ENCODE results near the gene ZNF117. TPM values are rescaled to one million over a fixed set of nuclear protein-coding genes. Genes with fewer than 3 reads are reported as not detected.
A peak's percentile ranks its signal among the peaks of the same experiment; 100 is the strongest.
"Not testable (repeated sequence)": the region's sequence is repeated elsewhere in the genome, so short reads cannot be mapped to it uniquely, and the experiment has no call there.

Gene ZNF117
- total RNA-seq (2014; rRNA removed; shearing (Covaris generic)) = 7.9 and 9.2 TPM in 2 replicates

DNA sequence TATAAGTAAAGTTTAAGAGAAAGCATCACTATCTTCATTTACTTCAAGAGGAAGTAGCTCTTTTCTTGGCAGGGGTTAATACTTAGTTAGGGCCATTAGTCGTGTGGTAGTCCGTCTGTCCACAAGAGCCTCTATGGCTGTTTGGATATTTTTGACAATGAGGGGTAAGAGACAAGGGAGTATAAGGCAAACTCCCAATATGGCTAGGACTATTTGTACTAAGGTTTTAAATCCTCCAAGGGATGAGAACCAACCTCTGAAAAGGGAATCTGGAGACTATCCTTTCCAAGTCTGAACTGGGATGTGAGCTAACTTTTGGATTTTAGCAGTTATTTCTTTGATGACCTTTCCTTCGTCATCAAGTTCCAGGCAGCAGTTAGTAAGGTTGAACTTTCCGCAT lies at the start of gene ZNF117:
Gene ZNF117, minus strand, starts transcription at position 101 of the 400 bp plus-strand sequence.
- DNase-seq (ENCODE audit: low spot score) = no peak

DNA sequence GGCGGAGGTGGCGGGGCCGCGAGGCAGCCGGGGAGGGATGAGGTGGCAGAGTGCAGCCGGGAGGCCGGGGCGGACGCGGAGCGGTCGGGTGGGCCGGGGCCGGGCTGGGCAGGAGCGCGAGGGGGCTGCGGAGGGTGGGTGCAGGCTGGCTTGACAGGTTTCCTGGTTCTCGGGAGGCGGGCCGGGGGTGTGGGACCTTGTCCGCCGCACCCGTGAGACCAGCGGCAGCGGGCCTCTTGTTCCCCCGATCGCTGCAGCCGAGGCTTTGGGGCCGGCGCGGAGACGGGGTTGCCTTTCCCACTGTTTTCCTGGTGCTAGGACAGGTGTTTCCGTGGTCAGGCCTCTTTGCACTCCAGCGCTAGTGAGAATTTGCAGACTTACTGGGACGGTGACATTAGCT lies 47.9 kb upstream of the ZNF117 start:
- DNase-seq (ENCODE audit: low spot score) = peak; percentile 37

DNA sequence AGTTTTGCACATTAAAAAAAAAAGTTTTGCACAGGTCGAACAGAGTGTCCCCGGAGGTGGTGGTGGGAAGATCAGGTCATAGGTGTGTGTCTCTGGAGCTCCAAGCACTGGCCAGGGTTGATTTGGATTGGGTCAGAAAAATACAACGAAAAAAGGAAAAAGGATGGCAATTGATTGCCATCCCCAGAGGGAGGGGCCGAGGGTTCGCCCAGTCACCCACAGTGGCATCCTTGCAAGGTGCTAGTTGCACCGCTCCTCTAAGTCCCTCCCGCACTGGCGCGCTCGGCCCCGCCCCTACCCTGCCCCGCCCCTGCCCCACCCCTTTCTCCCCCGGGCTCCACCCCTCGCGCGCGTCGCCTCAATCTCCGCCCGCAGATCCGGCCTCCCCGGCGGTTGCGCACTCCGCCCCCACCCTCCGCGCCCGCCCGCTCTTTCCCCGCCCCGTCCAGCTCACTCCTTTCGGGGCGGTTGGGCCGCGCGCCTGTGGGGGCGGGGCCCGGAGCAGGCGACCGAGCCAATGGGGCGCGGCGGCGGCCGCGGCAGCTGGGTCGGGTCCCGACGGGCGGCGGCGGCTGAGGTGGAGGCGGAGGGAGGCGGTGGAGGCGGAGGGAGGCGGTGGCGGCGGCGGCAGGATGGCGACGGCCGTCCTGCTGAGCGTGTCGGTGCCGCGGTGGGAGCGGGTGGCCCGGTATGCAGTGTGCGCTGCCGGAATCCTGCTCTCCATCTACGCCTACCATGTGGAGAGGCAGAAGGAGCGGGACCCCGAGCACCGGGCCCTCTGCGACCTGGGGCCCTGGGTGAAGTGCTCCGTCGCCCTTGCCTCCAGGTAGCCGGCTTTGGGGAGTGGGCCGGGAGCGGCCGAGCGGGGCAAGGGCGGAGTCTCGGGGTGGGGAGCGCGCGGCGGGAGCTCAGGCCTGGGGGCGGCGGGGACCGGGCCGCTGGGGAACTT lies 47.2 kb upstream of the ZNF117 start:
- peak; percentile 83 for DNase-seq (ENCODE audit: low spot score)

DNA sequence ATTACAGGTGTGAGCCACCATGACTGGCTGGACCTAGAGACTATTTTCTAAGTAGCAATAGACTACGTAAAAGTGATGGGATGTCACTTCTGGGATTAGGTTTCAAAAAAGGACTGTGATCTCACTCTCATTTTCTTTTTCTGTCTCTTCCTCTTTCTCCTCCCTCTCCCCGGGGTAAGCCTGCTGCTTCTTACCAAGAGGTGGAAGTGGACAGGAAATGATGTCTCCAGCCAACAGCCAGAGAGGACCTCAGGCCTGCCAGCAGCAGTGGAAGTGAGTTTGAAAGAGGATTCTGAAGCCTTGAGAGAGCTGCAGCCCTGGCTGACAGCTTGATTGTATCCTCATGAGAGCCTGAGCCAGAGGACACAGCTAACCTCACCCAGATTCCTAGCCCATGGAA lies 45.7 kb upstream of the ZNF117 start:
- DNase-seq (ENCODE audit: low spot score) = not testable (repeated sequence)

DNA sequence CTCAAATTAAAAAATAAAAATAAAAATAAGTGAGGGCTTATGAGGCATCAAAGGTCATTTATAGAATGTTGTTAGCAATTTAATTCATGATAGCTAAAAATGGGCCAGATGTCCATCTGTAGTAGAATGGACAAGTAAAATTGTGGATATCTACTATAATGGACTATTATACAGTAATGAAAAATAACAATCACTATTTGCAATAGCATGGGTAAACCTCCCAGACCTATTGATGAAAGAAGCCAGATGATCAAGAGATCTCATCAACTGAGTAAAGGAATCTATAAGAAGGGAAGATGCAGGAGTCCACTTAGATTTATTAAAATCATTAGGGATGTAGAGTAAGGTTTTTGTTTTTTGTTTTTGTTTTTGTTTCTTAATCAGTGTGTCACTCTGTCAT lies 44.6 kb upstream of the ZNF117 start:
- DNase-seq (ENCODE audit: low spot score) = not testable (repeated sequence)

DNA sequence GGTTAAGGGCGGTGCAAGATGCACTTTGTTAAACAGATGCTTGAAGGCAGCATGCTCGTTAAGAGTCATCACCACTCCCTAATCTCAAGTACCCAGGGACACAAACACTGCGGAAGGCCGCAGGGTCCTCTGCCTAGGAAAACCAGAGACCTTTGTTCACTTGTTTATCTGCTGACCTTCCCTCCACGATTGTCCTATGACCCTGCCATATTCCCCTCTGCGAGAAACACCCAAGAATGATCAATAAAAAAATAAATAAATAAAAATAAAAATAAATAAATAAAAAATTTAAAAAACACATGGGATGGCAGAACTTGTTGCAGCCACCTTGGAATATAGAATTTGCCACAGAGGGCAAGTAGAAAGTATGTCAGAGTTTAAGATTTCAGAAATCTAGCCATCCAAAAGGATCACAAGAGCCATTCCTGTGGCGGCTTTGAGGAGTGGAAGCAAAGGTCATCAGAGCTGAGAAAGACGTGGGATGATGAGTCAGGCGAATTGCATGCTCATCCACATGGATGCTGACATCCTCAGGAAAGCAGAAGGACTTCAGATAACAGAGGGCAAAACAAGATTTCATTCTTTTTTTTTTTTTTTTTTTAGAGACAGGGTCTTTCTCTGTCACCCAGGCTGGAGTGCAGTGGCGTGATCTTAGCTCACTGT lies 43.4 kb upstream of the ZNF117 start:
- peak; percentile 63 for DNase-seq (ENCODE audit: low spot score)

DNA sequence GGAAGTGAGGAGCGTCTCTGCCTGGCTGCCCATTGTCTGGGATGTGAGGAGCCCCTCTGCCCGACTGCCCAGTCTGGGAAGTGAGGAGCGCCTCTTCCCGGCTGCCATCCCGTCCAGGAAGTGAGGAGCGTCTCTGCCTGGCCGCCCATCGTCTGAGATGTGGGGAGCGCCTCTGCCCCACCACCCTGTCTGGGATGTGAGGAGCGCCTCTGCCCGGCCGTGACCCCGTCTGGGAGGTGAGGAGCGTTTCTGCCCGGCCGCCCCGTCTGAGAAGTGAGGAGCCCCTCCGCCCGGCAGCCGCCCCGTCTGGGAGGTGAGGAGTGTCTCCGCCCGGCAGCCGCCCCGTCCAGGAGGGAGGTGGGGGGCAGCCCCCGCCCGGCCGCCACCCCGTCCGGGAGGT lies 42.6 kb upstream of the ZNF117 start:
- DNase-seq (ENCODE audit: low spot score) = not testable (repeated sequence)

DNA sequence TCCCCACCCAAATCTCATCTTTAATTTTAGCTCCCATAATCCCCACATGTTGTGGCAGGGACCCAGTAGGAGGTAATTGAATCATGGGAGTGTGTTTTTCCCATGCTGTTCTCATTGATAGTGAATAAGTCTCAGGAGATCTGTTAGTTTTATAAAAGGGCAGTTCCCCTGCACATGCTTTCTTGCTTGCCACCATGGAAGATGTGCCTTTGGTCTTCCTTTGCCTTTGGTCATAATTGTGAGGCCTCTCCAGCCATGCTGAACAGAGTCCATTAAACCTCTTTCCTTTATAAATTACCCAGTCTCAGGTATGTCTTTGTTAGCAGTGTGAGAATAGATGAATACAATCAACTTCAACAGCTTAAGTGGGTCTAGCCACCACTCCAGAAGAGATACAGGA lies 34.2 kb upstream of the ZNF117 start:
- not testable (repeated sequence) for DNase-seq (ENCODE audit: low spot score)

DNA sequence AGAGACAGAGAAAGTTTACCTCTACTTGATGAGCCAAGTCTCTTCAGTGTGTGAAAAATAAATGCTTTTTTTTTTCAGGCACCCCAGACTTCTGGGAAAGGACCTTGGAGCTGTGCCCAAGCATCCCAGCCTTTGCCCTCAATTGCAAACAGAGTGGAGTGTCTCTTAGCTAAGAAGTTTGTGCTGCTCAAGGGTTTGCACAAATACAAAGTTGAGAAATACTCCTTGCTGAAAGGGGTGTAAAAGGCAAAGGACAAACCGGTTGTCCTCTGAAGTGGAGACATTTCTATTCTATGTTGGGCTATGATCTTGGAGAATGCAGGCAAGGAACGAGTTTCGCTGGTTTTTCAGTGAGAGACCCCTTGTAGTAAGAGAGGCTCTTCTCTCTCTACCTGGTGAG lies 30.1 kb upstream of the ZNF117 start:
- not testable (repeated sequence) for DNase-seq (ENCODE audit: low spot score)

DNA sequence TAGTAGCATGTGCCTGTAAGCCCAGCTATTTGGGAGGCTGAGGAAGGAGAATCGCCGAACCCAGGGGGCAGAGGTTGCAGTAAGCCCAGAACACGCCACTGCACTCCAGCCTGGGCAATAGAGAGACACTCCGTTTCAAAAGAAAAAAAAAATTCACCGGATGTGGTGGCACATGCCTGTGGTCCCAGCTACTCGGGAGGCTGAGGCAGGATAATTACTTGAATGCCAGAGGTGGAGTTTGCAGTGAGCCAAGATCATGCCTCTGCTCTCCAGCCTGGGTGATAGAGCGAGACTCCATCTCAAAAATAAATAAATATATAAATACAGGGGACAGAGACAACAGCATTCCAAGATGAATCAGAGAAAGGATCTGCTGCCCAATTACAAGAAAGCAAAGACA lies 19.0 kb upstream of the ZNF117 start:
- not testable (repeated sequence) for DNase-seq (ENCODE audit: low spot score)

DNA sequence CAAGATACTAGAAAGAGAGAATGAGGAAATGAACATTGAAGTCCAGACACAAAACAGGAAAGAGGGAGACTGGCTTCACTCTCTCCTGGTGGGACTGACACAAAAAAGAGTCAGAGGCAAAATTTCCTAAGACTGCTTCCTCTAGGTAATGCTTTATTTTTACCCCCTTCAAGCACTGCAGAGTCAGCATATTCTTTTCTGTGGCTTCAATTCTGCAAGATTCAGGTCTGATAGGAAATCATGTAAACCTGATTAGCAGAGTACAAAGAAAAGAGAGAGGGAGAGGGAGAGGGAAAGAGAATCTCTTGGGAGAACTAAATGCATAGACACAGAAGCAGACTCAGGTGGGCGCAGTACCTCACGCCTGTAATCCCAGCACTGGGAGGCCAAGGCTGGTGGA lies 18.6 kb upstream of the ZNF117 start:
- not testable (repeated sequence) for DNase-seq (ENCODE audit: low spot score)

DNA sequence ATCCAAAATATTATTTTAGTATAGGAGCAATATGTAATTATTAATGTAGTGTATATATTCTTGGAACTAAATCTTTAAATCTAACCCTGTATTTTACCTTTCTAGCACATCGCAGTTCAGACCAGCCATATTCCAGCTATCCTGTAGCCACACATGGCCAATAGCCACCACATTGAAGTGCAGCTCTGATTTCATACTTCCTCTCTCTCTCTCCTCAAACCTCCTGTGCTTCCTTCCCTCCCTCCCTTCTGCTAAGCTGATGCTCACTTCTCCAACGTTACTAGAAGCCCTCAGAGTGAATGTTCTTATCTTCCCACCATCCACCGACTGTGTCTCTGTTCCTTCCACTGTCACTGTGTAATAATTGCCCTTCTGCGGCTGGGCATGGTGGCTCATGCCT lies 16.2 kb upstream of the ZNF117 start:
- not testable (repeated sequence) for DNase-seq (ENCODE audit: low spot score)

DNA sequence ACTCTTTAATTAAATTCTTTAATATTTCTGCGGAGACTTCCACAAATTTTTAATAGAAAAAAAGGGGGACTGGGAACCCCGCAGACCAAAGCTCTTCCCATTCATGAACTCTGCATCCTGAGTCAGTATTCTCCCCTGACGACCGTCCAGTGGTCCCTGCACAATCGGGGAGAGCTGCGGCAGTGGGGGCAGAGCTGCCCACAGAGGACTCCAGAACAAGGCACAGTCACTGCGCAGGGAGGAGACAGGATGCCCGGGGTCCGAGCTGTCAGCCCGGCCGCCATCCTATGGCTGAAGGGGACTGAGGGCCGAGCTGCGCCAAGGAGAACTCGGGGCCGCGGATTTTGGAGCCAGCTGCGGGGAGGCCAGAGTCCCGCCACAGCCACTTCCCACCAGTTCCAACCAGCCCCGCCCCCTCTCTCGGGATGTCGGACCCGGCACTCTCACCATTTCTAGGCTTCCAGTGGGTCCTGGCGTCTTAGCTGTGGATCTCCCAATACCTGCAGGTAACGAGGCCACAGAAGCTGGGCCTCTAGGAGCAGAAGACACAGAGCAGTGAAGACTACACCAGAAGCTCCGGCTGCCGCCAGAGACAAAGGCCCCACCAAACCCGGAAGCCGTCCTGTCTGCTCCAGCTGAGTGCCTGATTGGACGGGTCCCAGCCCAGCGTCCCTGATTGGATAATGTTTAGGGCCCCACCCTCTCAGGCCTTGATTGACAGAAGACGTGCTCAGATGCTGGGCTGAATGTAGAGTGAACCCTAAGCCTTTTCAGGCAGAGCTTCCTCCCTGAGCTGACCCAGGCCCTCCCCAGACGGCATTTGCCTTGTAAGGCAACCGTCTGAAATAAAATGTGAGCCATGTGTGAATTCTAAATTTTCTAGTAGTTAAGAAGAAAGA lies 15.5 kb upstream of the ZNF117 start, which contains the start of gene ERV3-1:
Gene ERV3-1, minus strand, starts transcription at position 594 of the 899 bp plus-strand sequence. CDS start 13,661 bp downstream, outside the sequence.
- DNase-seq (ENCODE audit: low spot score) = peak; percentile 98

DNA sequence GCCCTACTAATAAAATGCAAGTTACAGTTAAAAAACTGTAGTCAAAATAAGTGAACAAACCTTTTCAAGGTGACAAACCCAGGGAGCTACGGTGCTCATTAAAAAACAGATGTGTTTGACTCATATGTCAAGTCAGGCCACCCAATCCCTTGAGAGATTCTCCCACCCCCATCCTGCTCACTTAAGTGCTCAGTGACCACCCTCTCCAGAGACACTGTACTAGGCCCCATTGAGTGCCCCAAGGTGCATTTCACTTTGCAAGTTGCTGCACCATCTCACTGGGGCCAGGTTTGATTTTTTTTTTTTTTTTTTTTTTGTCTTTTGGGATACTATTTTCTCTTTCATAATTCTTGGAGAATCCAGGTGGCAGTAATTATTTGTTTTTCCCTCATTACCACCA lies 13.7 kb upstream of the ZNF117 start:
- no peak for DNase-seq (ENCODE audit: low spot score)

DNA sequence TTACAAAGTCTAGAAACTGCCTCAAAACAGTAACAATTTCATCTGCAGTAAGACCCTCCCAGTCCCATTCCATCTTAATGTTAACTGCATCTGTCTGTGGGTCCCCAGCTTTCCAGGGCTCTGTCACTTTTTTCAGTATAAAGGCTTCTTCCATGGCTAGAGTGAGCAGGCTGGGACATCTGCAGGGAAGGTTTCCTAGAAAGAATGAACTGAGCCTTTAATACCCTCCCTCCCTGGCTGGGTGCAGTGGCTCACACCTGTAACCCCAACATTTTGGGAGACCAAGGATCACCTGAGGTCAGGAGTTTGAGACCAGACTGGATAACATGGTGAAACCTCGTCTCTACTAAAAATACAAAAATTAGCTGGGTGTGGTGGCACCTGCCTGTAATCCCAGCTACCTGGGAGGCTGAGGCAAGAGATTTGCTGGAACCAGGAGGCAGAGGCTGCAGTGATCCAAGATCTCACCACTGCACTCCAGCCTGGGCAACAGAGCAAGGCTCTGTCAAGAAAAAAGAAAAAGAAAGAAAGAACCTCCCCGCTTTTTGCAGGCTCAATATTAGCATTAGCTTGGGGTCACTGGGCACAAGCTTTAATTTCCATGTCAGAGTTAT lies 12.2 kb upstream of the ZNF117 start:
- no peak for DNase-seq (ENCODE audit: low spot score)

DNA sequence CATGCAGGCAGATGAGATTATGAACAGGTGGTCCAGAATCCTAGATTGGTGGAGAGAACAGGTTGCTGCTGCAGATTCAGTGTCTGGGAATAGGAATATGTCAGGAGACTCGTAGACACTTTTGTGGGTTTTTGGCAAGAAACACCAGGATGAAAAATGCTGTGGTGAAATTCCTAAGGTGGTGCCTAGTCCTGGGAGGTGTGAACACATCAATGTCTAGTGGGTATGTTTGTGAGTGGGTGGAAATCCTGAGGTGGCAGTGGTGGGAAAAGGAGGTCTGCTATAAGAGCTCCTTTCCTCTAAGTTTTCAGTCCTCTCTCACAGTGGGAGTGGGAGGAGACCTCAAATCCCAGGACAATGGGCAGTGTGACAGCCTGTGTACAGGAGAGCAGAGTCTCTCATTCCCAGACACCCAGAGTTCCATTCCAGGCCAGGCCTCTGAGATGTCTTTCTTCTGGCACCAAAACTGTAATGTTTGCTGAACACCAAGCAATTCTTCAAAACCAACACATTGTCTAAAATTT lies 10.5 kb upstream of the ZNF117 start:
- DNase-seq (ENCODE audit: low spot score) = no peak

DNA sequence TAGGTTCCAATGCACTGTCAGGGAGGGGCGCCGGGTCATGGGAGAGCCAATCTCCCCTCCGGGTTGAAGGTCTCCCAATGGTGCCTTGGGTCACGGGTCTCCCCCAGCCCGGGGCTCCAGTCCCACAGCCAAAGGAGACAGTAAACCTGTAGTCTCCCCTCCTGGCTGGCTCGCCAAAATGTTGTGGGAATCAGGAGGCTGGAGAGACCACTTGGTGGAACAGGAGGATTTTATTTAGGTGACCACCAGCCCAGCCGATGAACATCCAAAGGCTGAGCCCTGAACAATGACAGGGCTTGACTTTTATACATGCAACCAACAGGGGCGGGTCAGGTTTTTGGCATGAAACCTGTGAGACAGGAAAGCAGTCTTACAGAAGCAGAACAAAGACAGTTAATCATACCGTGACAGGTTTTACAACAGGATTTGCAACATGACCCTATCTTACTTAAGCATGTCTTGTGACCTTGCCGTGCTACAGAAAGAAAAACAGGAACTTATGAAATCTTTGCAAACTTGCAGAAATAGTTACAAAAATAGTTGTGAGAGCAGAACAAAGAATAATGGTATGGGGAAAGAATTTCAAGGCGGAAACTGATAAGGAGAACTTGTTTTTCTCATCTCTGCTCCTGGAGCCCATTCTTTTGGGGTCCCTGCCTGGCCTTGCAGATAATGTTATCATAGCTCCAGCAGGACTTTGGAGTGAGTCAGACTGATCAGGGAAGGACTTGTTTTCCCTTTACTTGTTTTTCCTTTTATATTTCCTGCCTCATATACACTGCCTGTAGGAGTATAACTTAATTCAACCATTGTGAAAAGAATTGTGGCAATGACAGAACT lies 8.5 kb upstream of the ZNF117 start:
- DNase-seq (ENCODE audit: low spot score) = no peak

DNA sequence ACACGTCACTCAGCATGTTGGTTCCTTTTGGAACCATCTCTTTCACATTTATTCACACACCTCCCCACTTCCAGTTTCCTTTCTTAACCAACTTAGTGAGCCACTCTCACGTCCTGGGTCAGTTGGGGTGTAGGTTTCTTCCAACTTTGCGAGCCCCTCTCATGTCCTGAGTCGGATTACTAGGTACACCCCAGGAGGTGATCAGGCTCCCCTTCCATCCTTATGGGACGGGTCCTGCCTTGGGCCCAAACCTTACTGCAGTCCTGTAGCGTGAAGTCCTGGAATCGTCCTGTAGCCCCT lies 8.0 kb upstream of the ZNF117 start:
- no peak for DNase-seq (ENCODE audit: low spot score)

DNA sequence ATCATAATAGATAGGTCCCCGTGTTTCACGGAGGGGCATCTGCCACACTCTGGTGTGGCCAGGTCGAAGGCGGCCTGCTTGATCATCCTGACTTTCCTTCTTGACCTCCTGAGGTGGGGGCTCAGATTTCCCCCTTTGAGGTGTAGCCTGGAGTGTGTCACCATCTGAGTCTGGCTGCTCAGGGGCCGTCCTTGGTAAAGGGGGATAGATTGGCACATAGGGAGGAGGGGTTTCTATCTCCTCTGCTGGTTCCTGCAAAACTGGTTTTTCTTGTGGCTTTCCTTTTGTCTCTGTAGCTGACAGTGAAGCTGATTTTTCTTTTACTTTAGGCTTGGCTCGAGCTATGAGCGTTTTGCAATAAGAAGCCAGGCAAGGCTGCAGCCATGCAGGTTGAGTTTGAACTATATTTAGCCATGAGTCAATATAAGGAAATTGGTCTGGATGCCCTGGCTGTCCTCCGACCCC lies 7.1 kb upstream of the ZNF117 start:
- no peak for DNase-seq (ENCODE audit: low spot score)
